Activated naive CD4-positive, alpha-beta T cell treated with anti-CD3 and anti-CD28 coated beads, Interleukin-2, amount 50 U/mL, for 24 hours (primary cell): Measurements from ENCODE around the gene NAA35.
"Not testable (repeated sequence)": the region's sequence is repeated elsewhere in the genome, so short reads cannot be mapped to it uniquely, and the experiment has no call there.

ENCODE experiments used
- H3K27ac Mint-ChIP-seq: one replicate; pipeline ENCODE4 v1.8.0; 2021; ENCODE audit warnings: mild to moderate bottlenecking, mixed read lengths
- H3K27me3 Mint-ChIP-seq: one replicate; pipeline ENCODE4 v1.8.0; 2021; ENCODE audit warnings: mixed read lengths
- H3K36me3 Mint-ChIP-seq: one replicate; pipeline ENCODE4 v1.8.0; 2021; ENCODE audit warnings: mixed read lengths
- H3K4me1 Mint-ChIP-seq: one replicate; pipeline ENCODE4 v1.8.0; 2021; ENCODE audit warnings: mixed read lengths
- H3K4me3 Mint-ChIP-seq: one replicate; pipeline ENCODE4 v1.8.0; 2021; ENCODE audit warnings: mild to moderate bottlenecking, mixed read lengths
- H3K9me3 Mint-ChIP-seq: one replicate; pipeline ENCODE4 v1.8.0; 2021; ENCODE audit warnings: mixed read lengths

NAA35 gene

GRCh38 chr9:85940275-85940831 lies 593 bp upstream of the NAA35 start:
- no peaks in the 10 kb centered on the region for H3K9me3 Mint-ChIP-seq
- peaks cover 14% of the 10 kb centered on the region for H3K4me1 Mint-ChIP-seq
- H3K4me3 Mint-ChIP-seq, result no peak overlapping the region
- H3K36me3 Mint-ChIP-seq, result peaks cover 2% of the 10 kb centered on the region
- H3K27ac Mint-ChIP-seq, result peak overlapping the region; percentile 99
- no peaks in the 10 kb centered on the region for H3K27me3 Mint-ChIP-seq

GRCh38 chr9:85941622-85941940 lies 635 bp downstream of the NAA35 start:
- peaks cover 5% of the 10 kb centered on the region for H3K36me3 Mint-ChIP-seq
- no peaks in the 10 kb centered on the region for H3K27me3 Mint-ChIP-seq
- peak overlapping the region; percentile 73 for H3K27ac Mint-ChIP-seq
- peaks cover 22% of the 10 kb centered on the region for H3K4me1 Mint-ChIP-seq
- H3K9me3 Mint-ChIP-seq, result no peaks in the 10 kb centered on the region
- no peak overlapping the region for H3K4me3 Mint-ChIP-seq

GRCh38 chr9:85941966-85942912 lies 1.3 kb downstream of the NAA35 start:
- H3K9me3 Mint-ChIP-seq, result no peaks in the 10 kb centered on the region
- no peak overlapping the region for H3K4me3 Mint-ChIP-seq
- H3K27ac Mint-ChIP-seq, result peak overlapping the region; percentile 73
- H3K27me3 Mint-ChIP-seq, result no peaks in the 10 kb centered on the region
- peaks cover 9% of the 10 kb centered on the region for H3K36me3 Mint-ChIP-seq
- H3K4me1 Mint-ChIP-seq, result peaks cover 24% of the 10 kb centered on the region

- H3K4me1 Mint-ChIP-seq, result peaks cover 28% of the 10 kb centered on the region
- H3K36me3 Mint-ChIP-seq, result peaks cover 14% of the 10 kb centered on the region
- H3K27me3 Mint-ChIP-seq, result no peaks in the 10 kb centered on the region
- H3K9me3 Mint-ChIP-seq, result no peaks in the 10 kb centered on the region
- H3K27ac Mint-ChIP-seq, result no peak overlapping the region
- H3K4me3 Mint-ChIP-seq, result no peak overlapping the region
Measured at GRCh38 chr9:85942913-85943709, 2.2 kb downstream of the NAA35 start.

- Mint-ChIP-seq H3K4me3 (no peak overlapping the region), H3K27ac (no peak overlapping the region), H3K9me3 (no peaks in the 10 kb centered on the region), H3K36me3 (peaks cover 18% of the 10 kb centered on the region), H3K27me3 (no peaks in the 10 kb centered on the region), H3K4me1 (peaks cover 32% of the 10 kb centered on the region)
Measured at GRCh38 chr9:85943757-85944430, 2.9 kb downstream of the NAA35 start.

- Mint-ChIP-seq H3K4me3 (no peak overlapping the region), H3K4me1 (peaks cover 36% of the 10 kb centered on the region), H3K9me3 (no peaks in the 10 kb centered on the region), H3K36me3 (peaks cover 21% of the 10 kb centered on the region), H3K27ac (no peak overlapping the region), H3K27me3 (no peaks in the 10 kb centered on the region)
Measured at GRCh38 chr9:85944672-85945071, 3.7 kb downstream of the NAA35 start.

- H3K27me3 Mint-ChIP-seq, result no peaks in the 10 kb centered on the region
- no peaks in the 10 kb centered on the region for H3K9me3 Mint-ChIP-seq
- H3K4me1 Mint-ChIP-seq, result peaks cover 39% of the 10 kb centered on the region
- no peak overlapping the region for H3K27ac Mint-ChIP-seq
- no peak overlapping the region for H3K4me3 Mint-ChIP-seq
- peaks cover 33% of the 10 kb centered on the region for H3K36me3 Mint-ChIP-seq
Measured at GRCh38 chr9:85949586-85950335, 8.8 kb downstream of the NAA35 start.

GRCh38 chr9:85959955-85960354 lies 19.0 kb downstream of the NAA35 start:
- Mint-ChIP-seq H3K4me1 (peaks cover 3% of the 10 kb centered on the region), H3K27me3 (no peaks in the 10 kb centered on the region), H3K9me3 (no peaks in the 10 kb centered on the region), H3K36me3 (peaks cover 20% of the 10 kb centered on the region), H3K27ac (no peak overlapping the region), H3K4me3 (no peak overlapping the region)

- H3K27ac Mint-ChIP-seq, result no peak overlapping the region
- no peak overlapping the region for H3K4me3 Mint-ChIP-seq
- peaks cover 3% of the 10 kb centered on the region for H3K4me1 Mint-ChIP-seq
- no peaks in the 10 kb centered on the region for H3K9me3 Mint-ChIP-seq
- H3K27me3 Mint-ChIP-seq, result no peaks in the 10 kb centered on the region
- H3K36me3 Mint-ChIP-seq, result peaks cover 26% of the 10 kb centered on the region
Measured at GRCh38 chr9:85960688-85961093, 19.7 kb downstream of the NAA35 start.

GRCh38 chr9:85964526-85964925 lies 23.6 kb downstream of the NAA35 start:
- H3K27me3 Mint-ChIP-seq, result no peaks in the 10 kb centered on the region
- peaks cover 4% of the 10 kb centered on the region for H3K4me1 Mint-ChIP-seq
- H3K27ac Mint-ChIP-seq, result no peak overlapping the region
- no peaks in the 10 kb centered on the region for H3K9me3 Mint-ChIP-seq
- peaks cover 30% of the 10 kb centered on the region for H3K36me3 Mint-ChIP-seq
- no peak overlapping the region for H3K4me3 Mint-ChIP-seq

- H3K36me3 Mint-ChIP-seq, result peaks cover 28% of the 10 kb centered on the region
Measured at GRCh38 chr9:85964949-85965348, 24.0 kb downstream of the NAA35 start.

GRCh38 chr9:85969727-85970126 lies 28.8 kb downstream of the NAA35 start:
- no peak overlapping the region for H3K27ac Mint-ChIP-seq
- peaks cover 4% of the 10 kb centered on the region for H3K4me1 Mint-ChIP-seq
- no peaks in the 10 kb centered on the region for H3K9me3 Mint-ChIP-seq
- H3K4me3 Mint-ChIP-seq, result no peak overlapping the region
- H3K36me3 Mint-ChIP-seq, result peaks cover 42% of the 10 kb centered on the region
- no peaks in the 10 kb centered on the region for H3K27me3 Mint-ChIP-seq

More at GRCh38 chr9:85964949-85965348, 24.0 kb downstream of the NAA35 start:
- Mint-ChIP-seq H3K27me3 (no peaks in the 10 kb centered on the region), H3K4me1 (peaks cover 4% of the 10 kb centered on the region), H3K4me3 (no peak overlapping the region), H3K27ac (no peak overlapping the region), H3K9me3 (no peaks in the 10 kb centered on the region)

- Mint-ChIP-seq H3K36me3 (peaks cover 42% of the 10 kb centered on the region), H3K27ac (no peak overlapping the region), H3K9me3 (no peaks in the 10 kb centered on the region), H3K27me3 (no peaks in the 10 kb centered on the region), H3K4me3 (no peak overlapping the region), H3K4me1 (peaks cover 4% of the 10 kb centered on the region)
Measured at GRCh38 chr9:85971731-85972130, 30.8 kb downstream of the NAA35 start.

- H3K36me3 Mint-ChIP-seq, result peaks cover 41% of the 10 kb centered on the region
- peaks cover 4% of the 10 kb centered on the region for H3K4me1 Mint-ChIP-seq
- H3K4me3 Mint-ChIP-seq, result no peak overlapping the region
- H3K9me3 Mint-ChIP-seq, result no peaks in the 10 kb centered on the region
- H3K27me3 Mint-ChIP-seq, result no peaks in the 10 kb centered on the region
- H3K27ac Mint-ChIP-seq, result no peak overlapping the region
Measured at GRCh38 chr9:85973238-85973637, 32.3 kb downstream of the NAA35 start.

- H3K36me3 Mint-ChIP-seq, result peaks cover 40% of the 10 kb centered on the region
- not testable (repeated sequence) for H3K27me3 Mint-ChIP-seq, H3K9me3 Mint-ChIP-seq, H3K4me1 Mint-ChIP-seq, H3K4me3 Mint-ChIP-seq, H3K27ac Mint-ChIP-seq
Measured at GRCh38 chr9:85974055-85974547, 33.2 kb downstream of the NAA35 start.
